Measurements from ENCODE around the gene RABAC1.
"Not testable (repeated sequence)": the region's sequence is repeated elsewhere in the genome, so short reads cannot be mapped to it uniquely, and the experiment has no call there.

RABAC1 gene

DNA sequence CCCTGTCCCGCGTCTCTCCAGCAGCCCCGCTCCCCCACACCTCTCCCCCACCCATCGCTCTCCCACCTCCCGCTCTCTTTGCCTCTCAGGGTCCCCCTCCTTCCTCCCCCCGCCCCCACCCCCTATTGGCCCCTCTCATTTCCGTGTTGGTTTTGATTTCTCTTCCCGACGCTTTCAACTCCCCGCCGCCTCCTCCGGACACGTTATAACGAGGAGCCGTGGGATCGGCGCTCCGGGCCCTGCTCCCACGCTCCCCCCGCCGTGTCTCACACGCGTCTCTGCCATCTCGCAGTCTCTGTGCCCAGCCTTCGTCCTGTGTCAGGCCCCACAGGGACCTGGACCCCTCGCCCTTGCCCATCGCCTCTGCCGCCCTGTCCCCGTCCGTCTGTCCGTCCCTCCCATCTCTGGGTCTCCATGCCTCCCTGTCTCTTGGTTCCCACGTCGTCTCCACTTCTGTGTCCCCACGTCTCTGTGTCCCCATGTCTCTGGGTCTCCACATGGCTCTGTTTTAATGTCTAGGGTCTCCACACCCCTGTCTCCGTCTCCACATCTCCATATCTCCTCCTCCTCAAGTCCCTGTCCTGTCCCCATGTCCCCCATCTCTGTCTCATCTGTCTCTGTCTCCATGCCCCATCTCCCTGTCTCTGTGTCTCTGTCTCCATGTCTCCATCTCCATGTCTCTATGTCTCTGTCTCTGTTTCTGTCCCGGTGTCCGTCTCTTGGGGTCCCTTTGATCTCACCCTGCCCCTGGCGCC, 43.9 kb downstream of the RABAC1 start:
- Histone ChIP-seq H3K9me2 (replicated peaks; ENCODE audit: control insufficient read depth, low read length) (no peaks in the 10 kb centered on the region), H3K27me3 (ENCODE audit: control insufficient read depth, low read length) (peaks cover 24% of the 10 kb centered on the region), H4K20me1 (ENCODE audit: control insufficient read depth, insufficient read depth, low read depth, low read length) (peaks cover 3% of the 10 kb centered on the region; the same call in 1 of the 2 replicates), H3K4me2 (ENCODE audit: low read length) (no peak overlapping the region; the same call in 1 of the 2 replicates), H3F3A (ENCODE audit: control insufficient read depth, insufficient read depth) (peaks cover 8% of the 10 kb centered on the region), H3K4me1 (ENCODE audit: control insufficient read depth, low read length) (peaks cover 19% of the 10 kb centered on the region), H3K79me2 (ENCODE audit: control insufficient read depth, low read length) (peaks cover 6% of the 10 kb centered on the region; the same call in 1 of the 2 replicates), H3K4me3 (ENCODE audit: low read length) (no peak overlapping the region), H3K9me3 (ENCODE audit: control insufficient read depth, insufficient read depth, low read length) (no peaks in the 10 kb centered on the region), H3K27ac (ENCODE audit: low read depth, low read length) (no peak overlapping the region), H3K36me3 (ENCODE audit: control insufficient read depth, low read length) (no peaks in the 10 kb centered on the region)
- no peak for TF ChIP-seq EZH2phosphoT487 (IDR thresholded peaks at IDR 0.05; ENCODE audit: borderline replicate concordance, low read length)
- TF ChIP-seq, protein P1, sequence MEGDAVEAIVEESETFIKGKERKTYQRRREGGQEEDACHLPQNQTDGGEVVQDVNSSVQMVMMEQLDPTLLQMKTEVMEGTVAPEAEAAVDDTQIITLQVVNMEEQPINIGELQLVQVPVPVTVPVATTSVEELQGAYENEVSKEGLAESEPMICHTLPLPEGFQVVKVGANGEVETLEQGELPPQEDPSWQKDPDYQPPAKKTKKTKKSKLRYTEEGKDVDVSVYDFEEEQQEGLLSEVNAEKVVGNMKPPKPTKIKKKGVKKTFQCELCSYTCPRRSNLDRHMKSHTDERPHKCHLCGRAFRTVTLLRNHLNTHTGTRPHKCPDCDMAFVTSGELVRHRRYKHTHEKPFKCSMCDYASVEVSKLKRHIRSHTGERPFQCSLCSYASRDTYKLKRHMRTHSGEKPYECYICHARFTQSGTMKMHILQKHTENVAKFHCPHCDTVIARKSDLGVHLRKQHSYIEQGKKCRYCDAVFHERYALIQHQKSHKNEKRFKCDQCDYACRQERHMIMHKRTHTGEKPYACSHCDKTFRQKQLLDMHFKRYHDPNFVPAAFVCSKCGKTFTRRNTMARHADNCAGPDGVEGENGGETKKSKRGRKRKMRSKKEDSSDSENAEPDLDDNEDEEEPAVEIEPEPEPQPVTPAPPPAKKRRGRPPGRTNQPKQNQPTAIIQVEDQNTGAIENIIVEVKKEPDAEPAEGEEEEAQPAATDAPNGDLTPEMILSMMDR (IDR thresholded peaks at IDR 0.05; ENCODE audit: low read depth, low read length, poor library complexity, severe bottlenecking): no peak

DNA sequence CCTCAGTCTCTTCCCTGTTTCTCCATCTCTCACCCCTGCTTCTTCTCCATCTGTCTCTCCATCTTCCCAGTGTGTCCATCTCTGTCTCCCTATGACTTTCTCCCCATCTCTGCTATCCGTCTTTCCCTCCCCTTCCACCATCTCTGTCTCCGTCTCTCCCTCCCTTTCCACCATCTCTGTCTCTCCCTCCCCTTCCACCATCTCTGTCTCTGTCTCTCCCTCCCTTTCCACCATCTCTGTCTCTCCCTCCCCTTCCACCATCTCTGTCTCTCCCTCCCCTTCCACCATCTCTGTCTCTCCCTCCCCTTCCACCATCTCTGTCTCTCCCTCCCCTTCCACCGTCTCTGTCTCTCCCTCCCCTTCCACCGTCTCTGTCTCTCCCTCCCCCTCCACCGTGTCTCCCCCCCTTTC, 44.7 kb downstream of the RABAC1 start:
- H4K20me1 ChIP-seq (ENCODE audit: control insufficient read depth, insufficient read depth, low read depth, low read length); H3K9me3 ChIP-seq (ENCODE audit: control insufficient read depth, insufficient read depth, low read length); H3K79me2 ChIP-seq (ENCODE audit: control insufficient read depth, low read length); H3K4me2 ChIP-seq (ENCODE audit: low read length); H3K4me3 ChIP-seq (ENCODE audit: low read length); H3K9me2 ChIP-seq (replicated peaks; ENCODE audit: control insufficient read depth, low read length); H3K36me3 ChIP-seq (ENCODE audit: control insufficient read depth, low read length); H3K27ac ChIP-seq (ENCODE audit: low read depth, low read length); H3F3A ChIP-seq (ENCODE audit: control insufficient read depth, insufficient read depth): not testable (repeated sequence)
- peaks cover 24% of the 10 kb centered on the region for H3K27me3 ChIP-seq (ENCODE audit: control insufficient read depth, low read length)
- peaks cover 19% of the 10 kb centered on the region for H3K4me1 ChIP-seq (ENCODE audit: control insufficient read depth, low read length)

DNA sequence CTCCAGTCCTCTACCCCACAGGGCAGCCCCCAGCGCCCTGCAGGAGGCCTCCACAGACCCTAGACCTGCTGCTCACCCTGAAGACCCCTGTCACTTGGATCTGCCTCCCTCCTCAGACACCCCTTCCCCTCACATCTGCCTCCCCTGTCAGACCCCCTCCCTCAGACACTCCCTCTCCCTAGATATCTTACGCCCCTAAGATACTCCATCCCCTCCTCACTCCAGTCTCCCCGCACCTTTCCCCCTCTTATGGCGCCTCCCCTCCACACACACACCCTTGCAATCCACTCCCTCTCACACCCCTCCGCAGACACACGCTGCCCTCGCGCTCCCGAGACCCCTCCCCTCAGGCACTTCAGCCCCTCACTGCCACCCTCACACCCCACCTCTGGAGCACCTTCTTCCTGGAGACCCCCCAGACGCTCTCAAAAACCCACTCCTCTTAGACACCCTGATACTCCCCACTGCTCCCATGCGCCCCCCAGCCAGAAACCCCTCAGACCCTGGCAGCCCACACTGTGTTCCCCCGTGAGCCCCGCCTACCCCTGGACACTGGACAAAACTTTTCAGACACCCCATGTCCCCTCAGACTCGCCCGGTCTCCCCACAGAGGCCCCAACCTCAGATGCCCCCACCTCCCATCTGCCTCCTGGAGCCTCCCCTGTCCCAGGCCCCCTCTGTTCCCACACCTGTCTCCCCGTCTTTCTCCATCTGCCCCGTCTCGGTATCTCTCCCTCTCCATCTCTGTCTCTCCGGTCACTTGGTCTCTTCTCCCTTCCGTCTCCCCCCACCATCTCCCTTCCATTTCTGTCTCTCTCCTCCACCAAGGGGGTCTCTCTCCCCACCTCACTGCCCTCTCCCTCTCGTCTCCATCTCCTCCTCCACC, 45.3 kb downstream of the RABAC1 start:
- TF ChIP-seq, protein P1 (IDR thresholded peaks at IDR 0.05; ENCODE audit: low read depth, low read length, poor library complexity, severe bottlenecking): no peak
- TF ChIP-seq EZH2phosphoT487 (IDR thresholded peaks at IDR 0.05; ENCODE audit: borderline replicate concordance, low read length): no peak
- Histone ChIP-seq H3F3A (ENCODE audit: control insufficient read depth, insufficient read depth) (peaks cover 8% of the 10 kb centered on the region), H3K27ac (ENCODE audit: low read depth, low read length) (no peak overlapping the region), H3K4me3 (ENCODE audit: low read length) (no peak overlapping the region), H3K36me3 (ENCODE audit: control insufficient read depth, low read length) (no peaks in the 10 kb centered on the region), H4K20me1 (ENCODE audit: control insufficient read depth, insufficient read depth, low read depth, low read length) (peaks cover 3% of the 10 kb centered on the region; the same call in 1 of the 2 replicates), H3K27me3 (ENCODE audit: control insufficient read depth, low read length) (peaks cover 24% of the 10 kb centered on the region), H3K9me2 (replicated peaks; ENCODE audit: control insufficient read depth, low read length) (no peaks in the 10 kb centered on the region), H3K4me1 (ENCODE audit: control insufficient read depth, low read length) (peaks cover 19% of the 10 kb centered on the region), H3K9me3 (ENCODE audit: control insufficient read depth, insufficient read depth, low read length) (no peaks in the 10 kb centered on the region), H3K4me2 (ENCODE audit: low read length) (no peak overlapping the region), H3K79me2 (ENCODE audit: control insufficient read depth, low read length) (peaks cover 5% of the 10 kb centered on the region; the same call in 1 of the 2 replicates)

Data from DOHH2 (cell line).